ENCODE data around the gene TBC1D9.

The TBC1D9 gene

GRCh38 chr4:140697709-140698560, 58.2 kb downstream of the TBC1D9 start:
- in situ Hi-C loops (cut with MboI; ENCODE audit: low sequenced_read_pairs), result no loop called here

GRCh38 chr4:140695483-140695882, 60.7 kb downstream of the TBC1D9 start:
- in situ Hi-C loops (cut with MboI; ENCODE audit: low sequenced_read_pairs), result no loop called here

- in situ Hi-C loops (cut with MboI; ENCODE audit: low sequenced_read_pairs), result no loop called here
Measured at GRCh38 chr4:140693562-140693961, 62.6 kb downstream of the TBC1D9 start.

GRCh38 chr4:140691369-140691768, 64.8 kb downstream of the TBC1D9 start:
- in situ Hi-C loops (cut with MboI; ENCODE audit: low sequenced_read_pairs), result no loop called here

GRCh38 chr4:140690093-140690492, 66.1 kb downstream of the TBC1D9 start:
- in situ Hi-C loops (cut with MboI; ENCODE audit: low sequenced_read_pairs), result no loop called here

- in situ Hi-C loops (cut with MboI; ENCODE audit: low sequenced_read_pairs), result no loop called here
Measured at GRCh38 chr4:140689623-140690022, 66.6 kb downstream of the TBC1D9 start.

GRCh38 chr4:140688711-140689598, 67.2 kb downstream of the TBC1D9 start:
- in situ Hi-C loops (cut with MboI; ENCODE audit: low sequenced_read_pairs), result no loop called here

- in situ Hi-C loops (cut with MboI; ENCODE audit: low sequenced_read_pairs), result no loop called here
Measured at GRCh38 chr4:140686796-140687195, 69.4 kb downstream of the TBC1D9 start.

GRCh38 chr4:140684314-140684713, 71.9 kb downstream of the TBC1D9 start:
- in situ Hi-C loops (cut with MboI; ENCODE audit: low sequenced_read_pairs), result no loop called here

GRCh38 chr4:140681201-140681600, 75.0 kb downstream of the TBC1D9 start:
- in situ Hi-C loops (cut with MboI; ENCODE audit: low sequenced_read_pairs), result no loop called here

- in situ Hi-C loops (cut with MboI; ENCODE audit: low sequenced_read_pairs), result no loop called here
Measured at GRCh38 chr4:140680686-140681085, 75.5 kb downstream of the TBC1D9 start.

GRCh38 chr4:140679576-140679975, 76.6 kb downstream of the TBC1D9 start:
- in situ Hi-C loops (cut with MboI; ENCODE audit: low sequenced_read_pairs), result no loop called here

GRCh38 chr4:140675599-140676231, 80.5 kb downstream of the TBC1D9 start:
- in situ Hi-C loops (cut with MboI; ENCODE audit: low sequenced_read_pairs), result no loop called here

- in situ Hi-C loops (cut with MboI; ENCODE audit: low sequenced_read_pairs), result no loop called here
Measured at GRCh38 chr4:140673729-140674128, 82.5 kb downstream of the TBC1D9 start.

- in situ Hi-C loops (cut with MboI; ENCODE audit: low sequenced_read_pairs), result no loop called here
Measured at GRCh38 chr4:140672416-140672815, 83.8 kb downstream of the TBC1D9 start.

GRCh38 chr4:140668111-140668510, 88.1 kb downstream of the TBC1D9 start:
- in situ Hi-C loops (cut with MboI; ENCODE audit: low sequenced_read_pairs), result no loop called here

GRCh38 chr4:140666889-140667614, 89.1 kb downstream of the TBC1D9 start:
- in situ Hi-C loops (cut with MboI; ENCODE audit: low sequenced_read_pairs), result no loop called here

- in situ Hi-C loops (cut with MboI; ENCODE audit: low sequenced_read_pairs), result no loop called here
Measured at GRCh38 chr4:140662082-140662869, 93.9 kb downstream of the TBC1D9 start.

- in situ Hi-C loops (cut with MboI; ENCODE audit: low sequenced_read_pairs), result no loop called here
Measured at GRCh38 chr4:140661550-140661949, 94.6 kb downstream of the TBC1D9 start.

All from hTERT RPE-1 (cell line).